HepG2 (cell line): ENCODE measurements around the gene LDLRAD4. TPM values are rescaled to one million over a fixed set of nuclear protein-coding genes. Genes with fewer than 3 reads are reported as not detected.

ENCODE experiments used
- ATAC-seq: fragments of 200-7000 bp; cut with Tn5 transposase; 3 replicates; pipeline ENCODE4 v1.9.1; 2020; ENCODE audit warnings: mild to moderate bottlenecking, moderate library complexity
- BruUV-seq: library from RNA; stranded (reverse); fragments of 400-500 nt; replicated peaks from 2 replicates; lab custom pipeline; 2021; lab: Mats Ljungman, UMichigan
- CTCF ChIA-PET: fragments of 300-600 bp; formaldehyde crosslinking; extraction: SDS; loops from one replicate; lab custom pipeline; 2021; ENCODE audit warnings: low total read pairs, inconsistent platforms, low intra/inter-chr PET ratio; lab: Yijun Ruan, JAX
- POLR2A ChIA-PET: fragments of 350-600 bp; sonication (Branson Sonifier 250); formaldehyde crosslinking; loops from one replicate; lab custom pipeline; 2020; ENCODE audit warnings: antibody characterized with exemption, inconsistent platforms; lab: Yijun Ruan, JAX
- DNase-seq: peaks from one replicate; pipeline ENCODE4 v3.0.0-alpha.2; 2015; ENCODE audit warnings: low spot score
- FAIRE-seq: peaks from 3 replicates; lab custom pipeline; 2011; peaks lifted over from hg19 to GRCh38; lab: Jason Lieb, UNC
- H2AFZ ChIP-seq: one replicate; pipeline ENCODE4 v1.6.1; 2011; ENCODE audit warnings: low read length, inconsistent platforms
- H3K27ac ChIP-seq: fragments of 300-600 bp; 3 replicates; pipeline ENCODE4 v1.8.0; 2011; ENCODE audit warnings: mixed run types, mild to moderate bottlenecking, mixed read lengths, low read length, inconsistent platforms; ENCODE audit not compliant: insufficient read depth; ENCODE audit errors: extremely low read length
- H3K27me3 ChIP-seq, 2 experiments: fragments of 200-600 bp in 1 of 2; 2 replicates in 1 of 2; 3 replicates in 1 of 2; pipeline versions ENCODE4 v1.6.0 to v1.8.0; 2011; ENCODE audit warnings: low read length in 2 of 2, mild to moderate bottlenecking in 2 of 2, moderate library complexity in 2 of 2, inconsistent platforms in 1 of 2; ENCODE audit not compliant: insufficient read depth in 2 of 2, control insufficient read depth in 1 of 2
- H3K36me3 ChIP-seq, 2 experiments: fragments of 200-600 bp in 1 of 2; replicated peaks in 1 of 2; 2 replicates in 1 of 2; 3 replicates in 1 of 2; pipeline versions ENCODE4 v1.5.1 to v1.8.0; 2011; ENCODE audit warnings: low read length in 2 of 2, inconsistent platforms in 1 of 2; ENCODE audit not compliant: insufficient read depth in 2 of 2, control insufficient read depth in 1 of 2
- H3K4me1 ChIP-seq: 2 replicates; pipeline ENCODE4 v1.5.1; 2012; ENCODE audit warnings: low read length, inconsistent platforms; ENCODE audit not compliant: insufficient read depth
- H3K4me2 ChIP-seq: 2 replicates; pipeline ENCODE4 v1.6.0; 2011; ENCODE audit warnings: low read depth, low read length, inconsistent platforms
- H3K4me3 ChIP-seq, 3 experiments: fragments of 200-600 bp in 1 of 3; sonication (generic), shearing (Covaris generic) in 1 of 3; replicated peaks in 1 of 3; 2 replicates each; pipeline ENCODE4 v1.5.1; 2011 to 2016; ENCODE audit warnings: low read length in 3 of 3, inconsistent platforms in 2 of 3, low read depth in 2 of 3, mild to moderate bottlenecking in 2 of 3, control low read depth in 1 of 3, mixed read lengths in 1 of 3; ENCODE audit not compliant: insufficient read depth in 1 of 3
- H3K79me2 ChIP-seq: one replicate; pipeline ENCODE4 v1.6.1; 2011; ENCODE audit warnings: low read length, inconsistent platforms; ENCODE audit not compliant: insufficient read depth
- H3K9ac ChIP-seq: 2 replicates; pipeline ENCODE4 v1.6.0; 2011; ENCODE audit warnings: mild to moderate bottlenecking, low read depth, low read length, inconsistent platforms; ENCODE audit not compliant: insufficient read depth
- H3K9me3 ChIP-seq: 2 replicates; pipeline ENCODE4 v1.5.1; 2012; ENCODE audit warnings: mild to moderate bottlenecking, low read length
- H4K20me1 ChIP-seq: 2 replicates; pipeline ENCODE4 v1.6.0; 2011; ENCODE audit warnings: inconsistent platforms, mild to moderate bottlenecking, low read length, moderate library complexity; ENCODE audit not compliant: insufficient read depth
- ARNT ChIP-seq: fragments of 450-650 bp; IDR thresholded peaks from 2 replicates; pipeline ENCODE4 v1.6.1; 2017
- CENPT ChIP-seq: sonication (generic); formaldehyde crosslinking; IDR thresholded peaks from 2 replicates; pipeline ENCODE4 v1.8.0; 2022; ENCODE audit warnings: low read depth, mild to moderate bottlenecking, moderate library complexity, missing genetic modification reagents
- EZH2 ChIP-seq: conservative IDR thresholded peaks from 2 replicates; pipeline ENCODE4 v1.6.1; 2012; ENCODE audit warnings: mild to moderate bottlenecking, low read depth, low read length, moderate library complexity
- HDAC1 ChIP-seq: sonication (generic); formaldehyde crosslinking; IDR thresholded peaks from 2 replicates; pipeline ENCODE4 v1.5.1; 2020; ENCODE audit warnings: mild to moderate bottlenecking, missing genetic modification reagents
- KLF13 ChIP-seq: sonication (generic); formaldehyde crosslinking; IDR thresholded peaks from 2 replicates; pipeline ENCODE4 v1.4.0; 2020; ENCODE audit warnings: mild to moderate bottlenecking, missing genetic modification reagents
- MYNN ChIP-seq: sonication (generic); formaldehyde crosslinking; IDR thresholded peaks from 2 replicates; pipeline ENCODE4 v1.4.0; 2020; ENCODE audit warnings: mild to moderate bottlenecking, low read depth, missing genetic modification reagents
- PITX1 ChIP-seq: sonication (generic); formaldehyde crosslinking; IDR thresholded peaks from 2 replicates; pipeline ENCODE4 v1.5.1; 2020; ENCODE audit warnings: mild to moderate bottlenecking, missing genetic modification reagents
- SMARCE1 ChIP-seq: fragments of 450-650 bp; IDR thresholded peaks from 2 replicates; pipeline ENCODE4 v1.6.1; 2017; ENCODE audit warnings: borderline replicate concordance
- TOPORS ChIP-seq: sonication (generic); formaldehyde crosslinking; IDR thresholded peaks from 2 replicates; pipeline ENCODE4 v1.8.0; 2023; ENCODE audit warnings: mild to moderate bottlenecking, missing genetic modification reagents
- ZFYVE20 ChIP-seq: sonication (generic); formaldehyde crosslinking; IDR thresholded peaks from 2 replicates; pipeline ENCODE4 v1.8.0; 2023; ENCODE audit warnings: low read depth, mild to moderate bottlenecking, moderate library complexity, missing genetic modification reagents, borderline replicate concordance
- ZNF234 ChIP-seq: sonication (generic); formaldehyde crosslinking; conservative IDR thresholded peaks from 2 replicates; pipeline ENCODE4 v1.5.1; 2020; ENCODE audit warnings: mild to moderate bottlenecking, missing genetic modification reagents
- ZNF629 ChIP-seq: sonication (generic); formaldehyde crosslinking; conservative IDR thresholded peaks from 2 replicates; pipeline ENCODE4 v1.5.0; 2020; ENCODE audit warnings: missing genetic modification reagents
- ZNF749 ChIP-seq: sonication (generic); formaldehyde crosslinking; IDR thresholded peaks from 2 replicates; pipeline ENCODE4 v1.8.0; 2022; ENCODE audit warnings: mild to moderate bottlenecking, missing genetic modification reagents, moderate library complexity, borderline replicate concordance
- ZNF75D ChIP-seq: sonication (generic); formaldehyde crosslinking; IDR thresholded peaks from 2 replicates; pipeline ENCODE4 v1.8.1; 2023; ENCODE audit warnings: missing genetic modification reagents, mild to moderate bottlenecking, borderline replicate concordance
- WGBS: methylation state at CpG from one replicate; pipeline ENCODE4 v1.1.6; 2017; ENCODE audit warnings: low lambda C conversion rate; 5-methylcytosine and 5-hydroxymethylcytosine counted together
- in situ Hi-C: cut with HindIII; loops from 2 replicates; pipeline ENCODE4 v1.10.0; 2017; ENCODE audit warnings: low pct_unique_long_range_greater_than_20kb; ENCODE audit not compliant: extremely low pct_ligation_motif_present
- intact Hi-C: fragments of 100-400 bp; cut with micrococcal nuclease; formaldehyde crosslinking; loops from one replicate; pipeline ENCODE4 v1.10.0; 2022; ENCODE audit not compliant: unreplicated experiment
- polyA plus RNA-seq, 8 experiments: library from polyadenylated mRNA; depleted of rRNA in 3 of 8; stranded (reverse) in 7 of 8; unstranded in 1 of 8; fragments of >200 nt; fragmentation: Illumina TruSeq in 4 of 8; extraction: Trizol in 4 of 8; gene quantifications; 2 replicates each; pipeline versions ENCODE4 v1.2.1 to v1.2.3, GENCODE V29; 2011 to 2016; ENCODE audit warnings: low read depth in 4 of 8, missing spikeins in 1 of 8, mixed read lengths in 1 of 8; ENCODE audit not compliant: insufficient read depth in 1 of 8
- total RNA-seq, 5 experiments: library from RNA; depleted of rRNA; stranded (reverse); fragments of >200 nt; fragmentation: Illumina TruSeq; extraction: Trizol; gene quantifications; 2 replicates each; pipeline ENCODE4 v1.2.3, GENCODE V29; 2016; ENCODE audit warnings: low read depth in 1 of 5
- TF ChIP-seq, protein P1 (sequence below): sonication (generic); formaldehyde crosslinking; IDR thresholded peaks from 2 replicates; pipeline ENCODE4 v1.4.0; 2020; ENCODE audit warnings: mild to moderate bottlenecking, missing genetic modification reagents
- TF ChIP-seq, protein P2 (sequence below): sonication (generic); formaldehyde crosslinking; conservative IDR thresholded peaks from 2 replicates; pipeline ENCODE4 v1.4.0; 2020; ENCODE audit warnings: missing genetic modification reagents
- TF ChIP-seq, protein P3 (sequence below): sonication (generic); formaldehyde crosslinking; IDR thresholded peaks from 2 replicates; pipeline ENCODE4 v1.4.0; 2020; ENCODE audit warnings: missing genetic modification reagents
- TF ChIP-seq, protein P4 (sequence below): sonication (generic); formaldehyde crosslinking; IDR thresholded peaks from 2 replicates; pipeline ENCODE4 v1.4.0; 2020; ENCODE audit warnings: missing genetic modification reagents

The LDLRAD4 gene
- total and polyA plus RNA-seq, 2 of the 13 experiments (the other 11 are each of a cell fraction or from before 2014, with no cell fraction given): 13.6 to 20.9 TPM

DNA sequence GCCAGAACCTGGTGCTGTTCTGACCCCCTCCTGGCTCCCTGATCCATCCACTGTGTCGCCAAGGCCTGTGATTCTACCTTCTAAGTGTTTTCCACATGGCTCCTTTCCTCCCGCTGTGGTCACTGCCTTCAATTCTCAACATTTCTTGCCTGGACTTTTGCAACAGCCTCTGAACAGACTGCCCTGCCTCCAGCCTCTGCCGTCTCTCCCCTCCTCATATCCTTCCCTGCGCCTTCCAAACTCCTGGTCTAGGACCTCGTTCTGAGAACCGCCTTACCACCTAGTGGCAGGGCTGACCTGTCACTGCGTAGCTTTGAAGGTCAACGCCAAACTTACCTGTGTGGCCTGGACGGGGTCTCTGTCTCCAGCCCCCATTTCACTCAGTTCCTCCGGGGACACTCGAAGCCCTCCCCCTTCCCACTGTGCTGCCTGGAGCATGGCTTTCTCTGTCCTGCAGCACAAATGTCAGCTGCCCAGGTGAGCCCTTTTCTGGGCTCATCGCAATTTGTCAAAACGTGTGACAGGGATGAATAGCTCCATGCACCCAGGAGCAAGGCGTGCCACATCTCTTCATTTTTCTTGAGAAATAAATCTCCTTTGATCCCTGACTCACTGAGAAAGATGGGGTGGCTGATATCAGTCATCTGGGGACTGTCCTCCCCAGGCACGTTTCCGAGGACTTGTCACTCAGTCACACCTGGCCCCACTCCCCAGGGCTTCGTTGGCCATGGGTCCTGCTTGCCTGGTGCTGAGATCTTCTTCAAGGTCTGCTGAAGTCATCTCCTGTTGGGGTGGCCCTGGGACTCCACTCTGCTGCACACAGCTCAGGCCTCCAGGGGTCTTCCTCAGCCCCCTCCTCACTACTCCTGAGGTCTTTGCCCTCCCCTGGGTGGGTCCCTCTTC, 46.7 kb downstream of the LDLRAD4 start:
- POLR2A ChIA-PET: no interaction called here
- TF ChIP-seq ARNT: no peak
- TF ChIP-seq ZFYVE20 (CRISPR knock-in tag): no peak
- TF ChIP-seq KLF13: no peak
- no peak for TF ChIP-seq ZNF749 (CRISPR knock-in tag)
- TF ChIP-seq, protein P1, sequence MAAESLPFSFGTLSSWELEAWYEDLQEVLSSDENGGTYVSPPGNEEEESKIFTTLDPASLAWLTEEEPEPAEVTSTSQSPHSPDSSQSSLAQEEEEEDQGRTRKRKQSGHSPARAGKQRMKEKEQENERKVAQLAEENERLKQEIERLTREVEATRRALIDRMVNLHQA (CRISPR knock-in tag): no peak
- TF ChIP-seq SMARCE1: no peak
- TF ChIP-seq EZH2: no peak
- no peak for TF ChIP-seq CENPT (CRISPR knock-in tag)
- TF ChIP-seq TOPORS: no peak
- TF ChIP-seq ZNF75D (CRISPR knock-in tag): no peak
- TF ChIP-seq ZNF234 (CRISPR knock-in tag): no peak
- TF ChIP-seq, protein P2, sequence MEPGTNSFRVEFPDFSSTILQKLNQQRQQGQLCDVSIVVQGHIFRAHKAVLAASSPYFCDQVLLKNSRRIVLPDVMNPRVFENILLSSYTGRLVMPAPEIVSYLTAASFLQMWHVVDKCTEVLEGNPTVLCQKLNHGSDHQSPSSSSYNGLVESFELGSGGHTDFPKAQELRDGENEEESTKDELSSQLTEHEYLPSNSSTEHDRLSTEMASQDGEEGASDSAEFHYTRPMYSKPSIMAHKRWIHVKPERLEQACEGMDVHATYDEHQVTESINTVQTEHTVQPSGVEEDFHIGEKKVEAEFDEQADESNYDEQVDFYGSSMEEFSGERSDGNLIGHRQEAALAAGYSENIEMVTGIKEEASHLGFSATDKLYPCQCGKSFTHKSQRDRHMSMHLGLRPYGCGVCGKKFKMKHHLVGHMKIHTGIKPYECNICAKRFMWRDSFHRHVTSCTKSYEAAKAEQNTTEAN (CRISPR knock-in tag): no peak
- no peak for TF ChIP-seq MYNN (CRISPR knock-in tag)
- no peak for TF ChIP-seq PITX1
- no peak for TF ChIP-seq HDAC1
- TF ChIP-seq, protein P3, sequence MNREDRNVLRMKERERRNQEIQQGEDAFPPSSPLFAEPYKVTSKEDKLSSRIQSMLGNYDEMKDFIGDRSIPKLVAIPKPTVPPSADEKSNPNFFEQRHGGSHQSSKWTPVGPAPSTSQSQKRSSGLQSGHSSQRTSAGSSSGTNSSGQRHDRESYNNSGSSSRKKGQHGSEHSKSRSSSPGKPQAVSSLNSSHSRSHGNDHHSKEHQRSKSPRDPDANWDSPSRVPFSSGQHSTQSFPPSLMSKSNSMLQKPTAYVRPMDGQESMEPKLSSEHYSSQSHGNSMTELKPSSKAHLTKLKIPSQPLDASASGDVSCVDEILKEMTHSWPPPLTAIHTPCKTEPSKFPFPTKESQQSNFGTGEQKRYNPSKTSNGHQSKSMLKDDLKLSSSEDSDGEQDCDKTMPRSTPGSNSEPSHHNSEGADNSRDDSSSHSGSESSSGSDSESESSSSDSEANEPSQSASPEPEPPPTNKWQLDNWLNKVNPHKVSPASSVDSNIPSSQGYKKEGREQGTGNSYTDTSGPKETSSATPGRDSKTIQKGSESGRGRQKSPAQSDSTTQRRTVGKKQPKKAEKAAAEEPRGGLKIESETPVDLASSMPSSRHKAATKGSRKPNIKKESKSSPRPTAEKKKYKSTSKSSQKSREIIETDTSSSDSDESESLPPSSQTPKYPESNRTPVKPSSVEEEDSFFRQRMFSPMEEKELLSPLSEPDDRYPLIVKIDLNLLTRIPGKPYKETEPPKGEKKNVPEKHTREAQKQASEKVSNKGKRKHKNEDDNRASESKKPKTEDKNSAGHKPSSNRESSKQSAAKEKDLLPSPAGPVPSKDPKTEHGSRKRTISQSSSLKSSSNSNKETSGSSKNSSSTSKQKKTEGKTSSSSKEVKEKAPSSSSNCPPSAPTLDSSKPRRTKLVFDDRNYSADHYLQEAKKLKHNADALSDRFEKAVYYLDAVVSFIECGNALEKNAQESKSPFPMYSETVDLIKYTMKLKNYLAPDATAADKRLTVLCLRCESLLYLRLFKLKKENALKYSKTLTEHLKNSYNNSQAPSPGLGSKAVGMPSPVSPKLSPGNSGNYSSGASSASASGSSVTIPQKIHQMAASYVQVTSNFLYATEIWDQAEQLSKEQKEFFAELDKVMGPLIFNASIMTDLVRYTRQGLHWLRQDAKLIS (CRISPR knock-in tag): no peak
- TF ChIP-seq, protein P4, sequence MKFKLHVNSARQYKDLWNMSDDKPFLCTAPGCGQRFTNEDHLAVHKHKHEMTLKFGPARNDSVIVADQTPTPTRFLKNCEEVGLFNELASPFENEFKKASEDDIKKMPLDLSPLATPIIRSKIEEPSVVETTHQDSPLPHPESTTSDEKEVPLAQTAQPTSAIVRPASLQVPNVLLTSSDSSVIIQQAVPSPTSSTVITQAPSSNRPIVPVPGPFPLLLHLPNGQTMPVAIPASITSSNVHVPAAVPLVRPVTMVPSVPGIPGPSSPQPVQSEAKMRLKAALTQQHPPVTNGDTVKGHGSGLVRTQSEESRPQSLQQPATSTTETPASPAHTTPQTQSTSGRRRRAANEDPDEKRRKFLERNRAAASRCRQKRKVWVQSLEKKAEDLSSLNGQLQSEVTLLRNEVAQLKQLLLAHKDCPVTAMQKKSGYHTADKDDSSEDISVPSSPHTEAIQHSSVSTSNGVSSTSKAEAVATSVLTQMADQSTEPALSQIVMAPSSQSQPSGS (CRISPR knock-in tag): no peak
- TF ChIP-seq ZNF629: no peak

More for the DNA sequence above, 46.7 kb downstream of the LDLRAD4 start:
- Histone ChIP-seq H3K4me3 (no peak overlapping the region), H3K9me3 (no peaks in the 10 kb centered on the region), H3K36me3 (no peaks in the 10 kb centered on the region), H3K4me1 (peaks cover 6% of the 10 kb centered on the region), H3K79me2 (no peaks in the 10 kb centered on the region), H2AFZ (no peak overlapping the region), H3K27ac (no peak overlapping the region), H4K20me1 (no peaks in the 10 kb centered on the region), H3K27me3 (no peaks in the 10 kb centered on the region), H3K4me2 (no peak overlapping the region), H3K9ac (no peak overlapping the region)
- no peak for FAIRE-seq
- in situ Hi-C loops: no loop called here
- DNase-seq: no peak
- intact Hi-C loops: no loop called here
- WGBS: 91% methylated on average over 16 of the region's 17 CpGs
- CTCF ChIA-PET: no interaction called here
- BruUV-seq: no TSS peak
- ATAC-seq: no peak
